Measurements from ENCODE around the gene PFDN4.

The PFDN4 gene

DNA sequence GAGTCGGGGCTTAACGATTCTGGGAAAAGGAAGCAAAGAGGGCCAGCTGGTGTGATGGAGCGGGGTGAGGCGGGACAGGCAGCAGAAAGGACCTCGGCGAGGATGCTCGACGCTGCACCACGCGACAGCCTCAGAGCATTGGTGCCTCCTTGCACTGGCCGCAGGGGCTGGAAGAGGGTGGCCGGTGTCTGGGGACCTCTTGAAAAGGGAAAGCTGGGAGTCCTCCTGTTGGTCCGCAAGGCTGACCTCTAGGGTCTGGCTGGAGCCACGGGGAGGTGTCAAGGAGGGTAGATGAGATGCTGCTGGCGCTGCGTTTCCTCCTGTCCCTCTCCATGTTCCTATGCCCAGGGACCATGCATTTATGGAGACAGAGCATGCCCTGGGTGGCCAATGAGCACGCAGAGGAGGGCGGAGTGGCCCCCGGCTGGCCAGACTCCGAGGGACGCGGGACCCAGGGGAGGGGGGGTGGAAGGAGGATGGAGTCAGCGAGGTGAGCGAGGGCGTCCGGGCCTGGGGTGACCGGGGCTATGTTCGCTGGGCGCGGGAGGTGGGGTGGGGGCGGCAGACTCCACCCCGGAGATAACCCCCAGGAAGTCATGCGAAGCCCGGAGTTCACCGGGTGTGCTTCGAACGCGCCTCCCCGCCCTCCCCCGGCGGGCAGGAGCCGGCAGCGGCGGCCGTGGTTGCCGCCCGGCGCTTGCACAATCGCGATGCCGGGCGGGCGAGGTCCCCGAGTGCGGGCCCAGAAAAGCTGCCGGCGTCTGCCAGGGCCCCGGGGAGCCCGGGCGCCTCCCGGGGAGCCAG is 34.0 kb upstream of the PFDN4 start, which contains the start of gene CYP24A1 (continued):
- TF ChIP-seq, protein P1, sequence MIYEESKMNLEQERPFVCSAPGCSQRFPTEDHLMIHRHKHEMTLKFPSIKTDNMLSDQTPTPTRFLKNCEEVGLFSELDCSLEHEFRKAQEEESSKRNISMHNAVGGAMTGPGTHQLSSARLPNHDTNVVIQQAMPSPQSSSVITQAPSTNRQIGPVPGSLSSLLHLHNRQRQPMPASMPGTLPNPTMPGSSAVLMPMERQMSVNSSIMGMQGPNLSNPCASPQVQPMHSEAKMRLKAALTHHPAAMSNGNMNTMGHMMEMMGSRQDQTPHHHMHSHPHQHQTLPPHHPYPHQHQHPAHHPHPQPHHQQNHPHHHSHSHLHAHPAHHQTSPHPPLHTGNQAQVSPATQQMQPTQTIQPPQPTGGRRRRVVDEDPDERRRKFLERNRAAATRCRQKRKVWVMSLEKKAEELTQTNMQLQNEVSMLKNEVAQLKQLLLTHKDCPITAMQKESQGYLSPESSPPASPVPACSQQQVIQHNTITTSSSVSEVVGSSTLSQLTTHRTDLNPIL (CRISPR knock-in tag; IDR thresholded peaks at IDR 0.05; ENCODE audit: low read depth): no peak
- TF ChIP-seq BACH2 (CRISPR knock-in tag; IDR thresholded peaks at IDR 0.05; ENCODE audit: borderline replicate concordance) (no peak), ZC3H10 (CRISPR knock-in tag; IDR thresholded peaks at IDR 0.05) (no peak), PPARA (CRISPR knock-in tag; IDR thresholded peaks at IDR 0.05; ENCODE audit: borderline replicate concordance) (no peak), ZNF70 (CRISPR knock-in tag; IDR thresholded peaks at IDR 0.05) (no peak)
- TF ChIP-seq, protein P2, sequence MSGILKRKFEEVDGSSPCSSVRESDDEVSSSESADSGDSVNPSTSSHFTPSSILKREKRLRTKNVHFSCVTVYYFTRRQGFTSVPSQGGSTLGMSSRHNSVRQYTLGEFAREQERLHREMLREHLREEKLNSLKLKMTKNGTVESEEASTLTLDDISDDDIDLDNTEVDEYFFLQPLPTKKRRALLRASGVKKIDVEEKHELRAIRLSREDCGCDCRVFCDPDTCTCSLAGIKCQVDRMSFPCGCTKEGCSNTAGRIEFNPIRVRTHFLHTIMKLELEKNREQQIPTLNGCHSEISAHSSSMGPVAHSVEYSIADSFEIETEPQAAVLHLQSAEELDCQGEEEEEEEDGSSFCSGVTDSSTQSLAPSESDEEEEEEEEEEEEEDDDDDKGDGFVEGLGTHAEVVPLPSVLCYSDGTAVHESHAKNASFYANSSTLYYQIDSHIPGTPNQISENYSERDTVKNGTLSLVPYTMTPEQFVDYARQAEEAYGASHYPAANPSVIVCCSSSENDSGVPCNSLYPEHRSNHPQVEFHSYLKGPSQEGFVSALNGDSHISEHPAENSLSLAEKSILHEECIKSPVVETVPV (CRISPR knock-in tag; IDR thresholded peaks at IDR 0.05): no peak

DNA sequence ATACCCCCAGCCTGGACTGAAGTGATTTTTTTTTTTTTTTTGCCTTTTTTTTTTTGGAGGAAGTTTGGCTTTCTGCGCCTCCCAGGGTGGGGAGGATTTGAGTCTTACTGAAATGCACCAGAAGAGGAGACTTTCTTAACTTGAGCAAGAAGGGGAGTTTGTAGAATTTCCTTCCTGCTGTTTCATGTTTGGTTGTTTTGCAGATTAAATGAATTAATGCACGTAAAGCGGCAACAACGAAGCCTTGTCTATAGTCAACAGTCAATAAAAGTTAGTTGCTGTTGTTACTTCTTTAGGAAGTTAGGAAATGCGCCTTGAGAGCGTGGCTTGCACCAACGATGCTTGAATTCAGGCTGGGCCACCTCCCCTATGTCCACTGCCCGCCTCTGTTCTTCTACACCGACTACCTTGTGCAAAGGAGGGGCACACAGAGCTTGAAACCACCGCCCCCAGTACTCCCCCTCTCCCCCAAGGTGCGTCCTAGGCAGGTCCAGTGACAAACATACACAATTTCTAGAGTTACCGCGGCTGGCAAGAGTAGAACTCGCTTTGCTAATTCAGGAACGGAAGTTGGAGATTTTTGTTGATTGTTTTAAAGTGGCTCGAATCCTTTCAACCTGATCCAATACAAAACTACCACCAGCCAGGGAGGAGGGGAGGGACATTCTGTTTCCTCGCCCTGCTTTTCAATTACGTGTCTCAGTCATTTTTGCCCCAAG is 33.3 kb upstream of the PFDN4 start:
- TF ChIP-seq, protein P3, sequence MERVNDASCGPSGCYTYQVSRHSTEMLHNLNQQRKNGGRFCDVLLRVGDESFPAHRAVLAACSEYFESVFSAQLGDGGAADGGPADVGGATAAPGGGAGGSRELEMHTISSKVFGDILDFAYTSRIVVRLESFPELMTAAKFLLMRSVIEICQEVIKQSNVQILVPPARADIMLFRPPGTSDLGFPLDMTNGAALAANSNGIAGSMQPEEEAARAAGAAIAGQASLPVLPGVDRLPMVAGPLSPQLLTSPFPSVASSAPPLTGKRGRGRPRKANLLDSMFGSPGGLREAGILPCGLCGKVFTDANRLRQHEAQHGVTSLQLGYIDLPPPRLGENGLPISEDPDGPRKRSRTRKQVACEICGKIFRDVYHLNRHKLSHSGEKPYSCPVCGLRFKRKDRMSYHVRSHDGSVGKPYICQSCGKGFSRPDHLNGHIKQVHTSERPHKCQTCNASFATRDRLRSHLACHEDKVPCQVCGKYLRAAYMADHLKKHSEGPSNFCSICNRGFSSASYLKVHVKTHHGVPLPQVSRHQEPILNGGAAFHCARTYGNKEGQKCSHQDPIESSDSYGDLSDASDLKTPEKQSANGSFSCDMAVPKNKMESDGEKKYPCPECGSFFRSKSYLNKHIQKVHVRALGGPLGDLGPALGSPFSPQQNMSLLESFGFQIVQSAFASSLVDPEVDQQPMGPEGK (CRISPR knock-in tag; IDR thresholded peaks at IDR 0.05; ENCODE audit: borderline replicate concordance): no peak
- TF ChIP-seq TOX (CRISPR knock-in tag; IDR thresholded peaks at IDR 0.05; ENCODE audit: borderline replicate concordance) (no peak), ZC3H10 (CRISPR knock-in tag; IDR thresholded peaks at IDR 0.05) (no peak), OSR1 (CRISPR knock-in tag; IDR thresholded peaks at IDR 0.05) (no peak), PPARA (CRISPR knock-in tag; IDR thresholded peaks at IDR 0.05; ENCODE audit: borderline replicate concordance) (no peak), ZNF8 (CRISPR knock-in tag; IDR thresholded peaks at IDR 0.05) (no peak), BACH2 (CRISPR knock-in tag; IDR thresholded peaks at IDR 0.05; ENCODE audit: borderline replicate concordance) (no peak), RARB (CRISPR knock-in tag; IDR thresholded peaks at IDR 0.05) (no peak), ZNF565 (CRISPR knock-in tag; conservative IDR thresholded peaks at IDR 0.05; ENCODE audit: low read depth) (no peak), SNAI2 (CRISPR knock-in tag; IDR thresholded peaks at IDR 0.05) (no peak), ARNTL (CRISPR knock-in tag; IDR thresholded peaks at IDR 0.05; ENCODE audit: borderline replicate concordance, low read depth) (no peak)
- TF ChIP-seq, protein P2 (CRISPR knock-in tag; IDR thresholded peaks at IDR 0.05): no peak
- TF ChIP-seq, protein P4, sequence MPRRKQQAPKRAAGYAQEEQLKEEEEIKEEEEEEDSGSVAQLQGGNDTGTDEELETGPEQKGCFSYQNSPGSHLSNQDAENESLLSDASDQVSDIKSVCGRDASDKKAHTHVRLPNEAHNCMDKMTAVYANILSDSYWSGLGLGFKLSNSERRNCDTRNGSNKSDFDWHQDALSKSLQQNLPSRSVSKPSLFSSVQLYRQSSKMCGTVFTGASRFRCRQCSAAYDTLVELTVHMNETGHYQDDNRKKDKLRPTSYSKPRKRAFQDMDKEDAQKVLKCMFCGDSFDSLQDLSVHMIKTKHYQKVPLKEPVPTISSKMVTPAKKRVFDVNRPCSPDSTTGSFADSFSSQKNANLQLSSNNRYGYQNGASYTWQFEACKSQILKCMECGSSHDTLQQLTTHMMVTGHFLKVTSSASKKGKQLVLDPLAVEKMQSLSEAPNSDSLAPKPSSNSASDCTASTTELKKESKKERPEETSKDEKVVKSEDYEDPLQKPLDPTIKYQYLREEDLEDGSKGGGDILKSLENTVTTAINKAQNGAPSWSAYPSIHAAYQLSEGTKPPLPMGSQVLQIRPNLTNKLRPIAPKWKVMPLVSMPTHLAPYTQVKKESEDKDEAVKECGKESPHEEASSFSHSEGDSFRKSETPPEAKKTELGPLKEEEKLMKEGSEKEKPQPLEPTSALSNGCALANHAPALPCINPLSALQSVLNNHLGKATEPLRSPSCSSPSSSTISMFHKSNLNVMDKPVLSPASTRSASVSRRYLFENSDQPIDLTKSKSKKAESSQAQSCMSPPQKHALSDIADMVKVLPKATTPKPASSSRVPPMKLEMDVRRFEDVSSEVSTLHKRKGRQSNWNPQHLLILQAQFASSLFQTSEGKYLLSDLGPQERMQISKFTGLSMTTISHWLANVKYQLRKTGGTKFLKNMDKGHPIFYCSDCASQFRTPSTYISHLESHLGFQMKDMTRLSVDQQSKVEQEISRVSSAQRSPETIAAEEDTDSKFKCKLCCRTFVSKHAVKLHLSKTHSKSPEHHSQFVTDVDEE (CRISPR knock-in tag; IDR thresholded peaks at IDR 0.05): no peak
- no peak for ATAC-seq

DNA sequence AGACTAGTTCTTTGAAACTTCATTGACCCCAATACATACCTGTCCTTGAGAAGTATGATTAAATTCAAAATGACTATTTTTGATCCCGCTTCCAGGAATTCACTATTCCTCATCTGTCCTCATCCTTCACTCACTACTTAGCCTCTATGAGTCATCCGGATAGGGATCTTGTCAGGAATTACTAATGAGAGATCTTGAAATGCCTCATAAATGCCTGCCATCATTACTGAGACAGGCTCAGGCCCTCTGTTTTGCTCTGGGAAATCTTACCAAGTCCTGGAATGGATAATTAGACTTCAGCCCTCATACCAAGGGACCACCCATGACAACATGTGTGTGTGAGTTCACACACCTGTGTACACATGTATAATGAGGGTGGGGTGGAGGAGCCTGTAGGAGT is 31.3 kb upstream of the PFDN4 start:
- peak; percentile 43 for ATAC-seq
- TF ChIP-seq, protein P1 (CRISPR knock-in tag; IDR thresholded peaks at IDR 0.05; ENCODE audit: low read depth): no peak
- TF ChIP-seq, protein P4 (CRISPR knock-in tag; IDR thresholded peaks at IDR 0.05): no peak
- TF ChIP-seq RARB (CRISPR knock-in tag; IDR thresholded peaks at IDR 0.05) (peak; percentile 54; the same call in 1 of the 2 replicates), ZFP30 (CRISPR knock-in tag; IDR thresholded peaks at IDR 0.05) (no peak), ZC3H10 (CRISPR knock-in tag; IDR thresholded peaks at IDR 0.05) (peak; percentile 58; the same call in 1 of the 2 replicates)

Measured in SK-N-SH treated with all-trans-retinoic acid at 6 μM for 48 hours (cell line).